Measurements from ENCODE around the gene HSP90AB1.

The HSP90AB1 gene

DNA sequence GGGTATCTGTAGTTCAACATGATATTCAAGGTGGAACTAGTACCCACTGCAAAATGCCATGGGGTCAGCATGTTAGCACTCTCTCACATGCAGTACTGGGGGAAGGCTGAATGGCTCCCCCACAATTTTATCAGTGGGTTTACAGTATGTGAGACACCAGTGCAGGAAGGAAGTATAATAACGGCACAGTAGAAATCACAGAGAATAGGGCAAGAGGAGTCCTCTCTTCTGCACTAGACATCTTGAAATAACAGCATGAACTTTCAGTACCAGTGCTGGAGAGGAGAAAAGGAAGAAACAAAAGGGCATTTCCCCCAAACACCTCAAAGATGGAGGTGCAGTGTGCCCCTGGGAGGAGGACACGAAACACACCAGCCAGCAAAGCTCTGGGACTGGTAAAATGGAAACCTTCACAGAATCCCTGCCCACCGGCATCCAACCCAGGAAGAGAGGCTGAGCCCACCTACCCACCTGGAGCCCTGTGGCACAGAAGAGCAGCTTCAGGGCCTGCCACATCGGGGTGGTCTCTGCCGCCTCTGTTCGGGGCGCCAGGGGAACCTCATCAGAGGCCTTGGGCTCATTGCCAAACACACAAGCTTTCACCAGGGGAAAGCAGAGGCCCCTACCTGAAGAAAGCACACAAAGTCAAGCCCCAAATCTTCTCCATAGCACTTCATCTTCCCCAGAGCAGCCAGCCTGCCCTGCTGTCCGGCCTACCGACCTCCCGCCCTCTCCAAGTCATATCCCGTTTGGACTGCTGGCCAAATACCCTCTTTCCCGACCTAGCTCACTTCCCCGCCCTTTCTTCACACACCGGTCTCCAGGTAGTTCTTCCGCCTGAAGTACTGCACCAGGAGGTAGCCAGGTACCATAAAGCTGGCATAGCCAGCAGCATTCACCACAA is 9.2 kb downstream of the HSP90AB1 start:
- DNase-seq (ENCODE audit: low read depth): no peak

DNA sequence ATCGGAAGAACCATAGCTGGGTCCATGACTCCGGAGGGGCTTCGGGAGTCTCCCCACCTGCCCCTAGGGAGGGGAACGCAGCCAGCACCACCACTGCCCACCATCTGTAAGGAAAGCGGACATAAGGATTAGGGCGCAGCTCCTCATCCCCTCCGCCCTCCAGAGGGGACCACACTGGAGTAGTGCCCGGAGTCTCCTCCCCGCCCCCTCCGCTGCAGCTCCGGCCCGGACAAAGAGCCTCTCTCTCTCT is 9.8 kb downstream of the HSP90AB1 start:
- DNase-seq (ENCODE audit: low read depth): no peak

DNA sequence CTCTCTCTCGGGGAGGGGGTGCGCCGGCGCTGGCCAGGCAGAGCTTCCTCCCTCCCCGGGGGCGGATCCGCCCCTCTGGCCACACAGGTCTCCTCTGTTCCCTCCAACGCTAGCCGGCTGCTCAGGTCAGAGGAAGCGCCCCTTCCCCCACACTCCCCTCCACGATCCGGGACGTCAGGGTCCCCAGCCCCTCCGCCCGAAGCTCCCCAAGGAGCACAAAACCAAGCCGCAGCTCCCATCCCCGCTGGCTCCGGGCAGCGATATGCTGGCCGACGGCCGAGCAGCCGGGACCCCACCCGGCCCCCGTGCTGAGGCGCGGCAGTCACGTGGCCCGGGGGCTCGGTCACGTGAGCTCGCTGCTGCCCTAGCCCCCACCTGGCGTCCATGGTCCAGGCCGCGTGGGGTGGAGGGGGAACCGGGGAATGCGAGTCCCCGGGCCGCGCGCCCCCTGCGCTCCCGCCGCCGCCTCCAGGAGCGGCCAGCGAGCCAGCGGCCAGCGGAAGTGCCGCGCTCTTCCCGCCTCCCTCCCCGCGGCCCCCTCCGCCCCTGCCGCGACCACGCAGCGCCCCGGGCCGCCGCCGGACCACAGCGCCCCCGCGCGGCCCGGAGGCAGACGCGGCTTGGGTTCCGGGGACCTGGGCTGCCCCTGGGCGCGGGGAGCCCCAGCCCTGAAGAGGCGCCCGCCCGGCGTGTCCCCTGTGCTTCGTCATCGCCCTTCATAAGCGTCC is 10.3 kb downstream of the HSP90AB1 start, which contains the start of gene SLC35B2:
Gene SLC35B2, minus strand, starts transcription at position 504 of the 728 bp plus-strand sequence. Its CDS starts 118 bp downstream, at position 386.
- no peak for DNase-seq (ENCODE audit: low read depth)

DNA sequence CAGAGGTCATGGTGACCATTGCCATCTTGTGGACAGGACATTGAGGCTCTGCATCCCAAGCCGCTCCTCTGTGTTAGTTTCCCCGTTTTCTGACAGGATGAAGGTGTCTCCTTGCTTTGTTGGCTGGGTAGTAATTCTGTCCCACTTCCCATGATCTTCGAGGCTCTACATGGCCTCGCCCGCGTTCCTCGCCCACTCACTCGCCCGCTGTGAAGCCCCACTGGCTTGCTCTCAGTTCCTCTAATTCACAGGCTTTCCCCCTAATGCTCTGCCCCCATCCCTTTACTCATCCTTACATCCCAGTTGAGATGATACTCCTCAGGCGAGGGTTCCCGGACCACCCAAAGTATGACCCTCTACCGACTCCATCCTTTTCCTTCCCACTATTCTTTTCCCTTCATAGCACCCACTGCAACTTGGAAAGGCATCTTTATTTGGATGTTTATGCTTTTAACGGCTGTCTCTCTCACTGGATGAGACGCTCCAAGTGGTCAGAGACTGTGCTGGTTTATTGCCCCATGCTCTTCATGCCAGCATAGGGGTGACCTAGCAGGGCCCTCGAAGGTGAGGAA is 10.9 kb downstream of the HSP90AB1 start:
- no peak for DNase-seq (ENCODE audit: low read depth)

DNA sequence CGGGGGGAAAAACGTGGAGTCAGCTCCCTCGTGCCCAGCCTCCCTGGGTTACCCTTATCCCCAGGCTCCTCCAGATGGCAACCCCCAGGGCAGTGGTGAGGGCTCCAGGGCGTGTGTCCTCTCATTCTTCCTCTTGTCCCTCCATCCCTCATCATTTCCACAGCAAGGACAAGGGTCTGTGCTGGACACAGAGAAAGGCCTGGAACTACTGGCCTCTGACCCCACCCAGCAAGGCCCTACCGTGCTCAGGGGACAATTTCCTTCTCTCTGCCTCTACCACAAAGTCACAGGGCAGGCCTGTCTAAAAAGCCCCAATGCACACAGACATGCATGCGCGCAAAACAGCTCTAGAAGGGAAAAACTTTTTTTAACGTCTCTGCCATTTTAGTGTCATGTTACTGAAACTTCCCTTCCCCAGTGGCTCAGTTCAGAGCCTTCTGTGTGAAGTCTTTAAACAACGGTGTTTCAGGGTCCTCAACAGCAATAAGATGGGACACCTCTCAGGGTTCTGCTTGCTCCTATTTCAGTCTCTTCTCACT is 11.5 kb downstream of the HSP90AB1 start:
- no peak for DNase-seq (ENCODE audit: low read depth)

DNA sequence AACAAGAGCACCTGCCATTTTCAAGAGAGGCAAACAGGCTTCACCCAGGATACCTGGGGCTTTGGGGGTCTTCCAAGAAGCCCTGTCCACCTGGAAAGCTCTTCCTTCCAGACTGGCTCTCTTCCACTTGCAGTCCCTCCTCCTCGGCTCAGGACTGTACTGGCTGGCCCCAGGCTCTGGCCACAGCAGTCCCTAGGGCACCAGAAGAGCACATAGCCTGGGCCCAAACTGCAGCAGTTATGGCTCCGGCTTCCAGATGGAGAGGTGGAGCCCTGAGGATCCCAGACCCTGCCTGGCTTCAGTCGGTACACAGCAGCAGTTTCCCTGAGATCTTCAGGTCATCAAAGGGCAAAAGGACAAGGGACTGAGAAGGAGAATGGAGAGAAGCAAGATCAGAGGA is 12.0 kb downstream of the HSP90AB1 start:
- DNase-seq (ENCODE audit: low read depth): no peak

DNA sequence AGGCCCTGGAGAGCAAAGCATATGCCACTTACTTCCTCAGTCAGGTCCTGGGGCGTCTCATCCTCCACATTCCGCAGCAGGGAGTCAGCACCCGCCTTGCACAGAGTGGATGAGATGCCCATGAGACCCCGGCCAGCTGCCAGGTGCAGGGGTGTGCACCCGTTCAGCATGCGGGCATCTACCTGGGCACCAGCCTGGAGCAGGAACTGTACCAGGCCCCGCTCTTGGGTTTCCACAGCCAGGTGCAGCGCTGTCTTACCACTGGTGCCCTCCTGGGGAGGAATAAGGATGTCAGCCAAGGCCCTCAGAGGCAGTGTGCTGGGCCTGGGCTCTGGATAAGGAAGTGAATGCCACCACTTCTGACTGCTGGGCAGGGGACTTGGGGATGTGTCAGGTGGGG is 13.1 kb downstream of the HSP90AB1 start:
- no peak for DNase-seq (ENCODE audit: low read depth)

DNA sequence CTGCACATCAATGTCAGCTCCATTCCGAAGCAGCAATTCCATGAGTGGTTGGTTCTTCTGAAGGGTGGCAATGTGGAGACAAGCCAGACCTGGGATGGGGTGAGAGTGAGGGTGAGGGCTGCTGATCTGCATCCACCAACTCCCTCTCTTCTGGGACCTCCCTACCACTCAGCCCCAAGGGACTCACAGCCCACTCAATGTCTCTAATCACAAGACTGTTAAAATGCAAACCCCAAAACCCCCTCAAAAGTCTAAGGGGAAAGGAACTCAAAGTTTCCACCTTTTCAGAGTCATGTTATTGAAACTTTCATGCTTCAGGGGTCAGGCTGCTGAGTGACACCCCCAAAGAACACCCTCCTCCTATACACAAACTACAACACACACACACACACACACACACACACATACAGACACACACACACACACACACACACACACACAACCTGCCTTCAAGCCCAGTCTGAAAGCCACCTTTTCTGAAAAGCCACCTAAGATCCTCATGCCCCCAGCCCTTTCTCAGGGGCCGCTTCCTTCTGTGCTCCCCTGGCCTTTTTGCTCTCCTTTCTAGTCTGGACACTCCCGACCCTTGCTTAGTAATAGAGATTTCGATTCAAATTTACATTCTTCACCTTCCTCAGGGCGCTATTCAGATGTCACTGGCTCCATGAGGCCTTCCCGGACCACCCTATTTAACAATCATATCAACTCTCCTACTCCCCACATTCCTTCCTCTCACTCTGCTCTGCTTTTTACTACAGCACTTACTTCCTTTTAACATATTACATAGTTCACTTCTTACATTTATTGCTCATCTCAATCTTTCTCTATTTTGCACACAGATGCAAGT is 13.8 kb downstream of the HSP90AB1 start:
- no peak for DNase-seq (ENCODE audit: low read depth)

DNA sequence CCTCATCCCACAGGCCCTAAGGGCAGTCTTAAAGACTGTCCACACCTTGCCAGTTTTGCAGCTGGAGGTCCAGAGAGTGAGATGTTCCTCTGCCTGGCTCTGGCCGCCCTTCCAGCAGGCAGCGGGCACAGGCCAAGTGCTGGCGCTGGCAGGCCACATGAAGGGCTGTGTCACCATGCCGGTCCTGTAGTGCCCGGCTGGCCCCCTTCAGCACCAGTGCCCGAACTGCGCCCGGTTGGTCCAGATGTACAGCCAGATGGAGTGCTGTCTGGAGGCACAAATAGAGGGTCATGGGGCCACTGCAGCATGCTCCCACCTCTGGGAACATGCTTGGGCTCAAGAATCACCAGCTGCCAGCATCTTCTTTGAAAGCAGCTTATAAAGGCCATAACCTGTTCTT is 14.7 kb downstream of the HSP90AB1 start:
- no peak for DNase-seq (ENCODE audit: low read depth)

DNA sequence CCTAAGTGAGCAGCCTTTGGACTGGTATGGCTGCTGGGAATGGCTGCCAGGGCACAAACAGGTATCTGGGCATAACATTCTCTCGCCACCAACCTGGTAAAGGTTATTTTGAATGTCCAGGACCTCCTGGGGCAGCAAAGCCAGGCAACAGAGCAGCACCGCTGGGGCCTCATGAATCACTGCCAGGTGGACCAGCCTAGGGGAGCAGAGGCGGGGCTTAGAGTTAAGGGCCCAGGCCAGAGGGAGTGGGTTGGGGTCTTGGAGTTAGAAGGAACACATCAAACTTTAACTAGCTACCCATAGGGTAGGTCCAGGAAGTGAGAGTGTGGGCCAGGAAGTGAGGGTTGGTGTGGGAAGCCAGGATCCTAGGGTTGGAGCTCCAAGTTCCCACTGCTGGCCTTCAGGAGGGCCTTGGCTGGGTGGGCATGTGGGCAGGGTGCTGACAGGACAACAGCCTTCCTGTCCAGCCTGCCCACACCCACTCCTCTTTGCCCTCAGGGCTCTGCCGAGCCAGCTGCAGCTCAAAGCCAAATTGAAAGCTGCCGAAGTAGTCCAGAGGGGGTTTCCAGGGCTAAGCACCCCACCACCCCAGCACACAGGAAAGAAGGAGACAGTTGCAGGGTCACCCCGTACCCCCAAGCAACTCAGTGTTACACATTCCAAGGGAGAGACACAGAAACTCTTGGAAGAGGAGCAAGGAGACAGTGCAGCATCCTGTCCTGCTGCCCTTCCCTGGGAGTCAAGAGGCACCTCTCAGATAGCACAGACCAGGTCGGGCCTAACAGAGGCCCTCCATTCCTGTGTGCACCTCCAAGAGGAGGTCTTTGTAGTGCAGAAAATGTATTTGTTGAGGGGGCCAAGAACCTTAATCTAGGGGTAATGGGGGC is 15.8 kb downstream of the HSP90AB1 start:
- no peak for DNase-seq (ENCODE audit: low read depth)

DNA sequence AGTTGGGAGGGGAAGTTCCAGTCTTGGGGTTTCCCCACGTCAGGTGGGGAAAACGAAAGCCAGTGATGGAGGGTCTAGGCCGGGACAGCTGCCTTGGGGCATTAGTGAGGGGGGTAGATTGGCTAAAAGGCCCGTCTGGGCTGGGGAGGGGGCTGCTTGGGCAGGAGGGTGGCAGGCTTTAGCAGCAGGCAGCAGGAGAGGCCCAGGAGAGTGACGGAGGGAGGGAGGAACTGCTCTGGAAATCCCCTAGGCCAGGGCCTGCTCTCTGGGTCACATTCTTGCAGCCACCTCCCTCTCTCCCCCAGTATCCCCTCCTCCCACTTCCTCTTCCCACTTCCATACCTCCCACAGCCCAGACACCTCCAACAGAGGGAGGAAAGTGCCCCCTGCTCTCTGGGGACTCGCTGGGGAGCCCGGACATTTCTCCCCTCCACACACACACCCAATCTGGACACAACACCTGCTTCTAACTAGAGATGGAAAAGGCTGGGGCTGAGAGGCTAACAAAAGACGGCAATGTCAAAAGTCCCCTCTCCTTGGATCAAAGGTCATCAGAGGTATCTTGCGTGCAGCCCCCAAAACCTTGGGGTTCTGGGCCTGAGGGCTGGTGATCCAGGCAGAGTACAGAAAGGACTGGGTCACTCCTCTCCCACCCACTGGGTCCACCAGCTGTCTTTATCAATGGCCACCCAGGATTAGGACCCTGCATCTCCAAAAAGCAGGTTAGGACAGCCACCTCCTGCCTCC is 16.6 kb downstream of the HSP90AB1 start:
- DNase-seq (ENCODE audit: low read depth): no peak

DNA sequence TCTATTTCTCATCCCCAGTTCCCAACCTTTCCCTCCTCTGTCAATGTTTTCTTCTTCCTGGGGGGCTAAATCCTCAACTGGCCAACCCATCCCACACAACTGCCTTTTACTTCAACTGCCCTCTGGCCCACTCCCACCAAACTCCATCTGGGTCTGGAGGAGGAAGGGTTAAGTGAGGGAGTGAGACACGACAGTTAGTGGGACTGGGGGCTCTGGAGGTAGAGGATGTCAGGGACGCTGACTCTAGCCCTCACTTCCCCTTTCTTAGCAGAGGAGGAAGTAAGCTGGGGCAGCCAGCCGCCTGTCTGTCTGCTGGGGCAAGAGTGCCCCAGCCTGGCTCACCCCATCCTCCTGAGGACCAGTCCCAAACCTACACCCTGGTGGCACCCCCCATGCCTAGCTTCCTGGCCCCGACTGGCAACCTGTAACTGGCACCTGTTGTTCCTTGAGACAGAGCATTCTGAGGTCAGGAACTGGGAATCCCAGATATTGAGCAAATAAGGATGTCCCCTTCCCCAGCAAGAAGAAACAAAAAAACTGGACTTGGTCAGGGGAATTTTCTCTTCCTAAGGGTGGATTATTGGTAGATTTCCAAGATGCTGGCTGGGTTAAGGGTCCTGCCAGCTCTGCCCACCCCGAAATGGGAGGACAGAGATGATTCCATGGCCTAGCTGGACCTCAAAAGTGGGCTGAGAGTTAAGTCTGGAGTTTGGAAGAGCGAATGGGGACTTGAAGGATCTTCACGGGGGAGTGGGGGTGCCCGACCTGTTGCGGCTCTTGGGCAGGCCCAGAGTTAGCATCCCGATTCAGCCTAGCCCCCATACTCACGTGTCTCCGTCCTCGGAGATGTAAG is 17.5 kb downstream of the HSP90AB1 start:
- no peak for DNase-seq (ENCODE audit: low read depth)

DNA sequence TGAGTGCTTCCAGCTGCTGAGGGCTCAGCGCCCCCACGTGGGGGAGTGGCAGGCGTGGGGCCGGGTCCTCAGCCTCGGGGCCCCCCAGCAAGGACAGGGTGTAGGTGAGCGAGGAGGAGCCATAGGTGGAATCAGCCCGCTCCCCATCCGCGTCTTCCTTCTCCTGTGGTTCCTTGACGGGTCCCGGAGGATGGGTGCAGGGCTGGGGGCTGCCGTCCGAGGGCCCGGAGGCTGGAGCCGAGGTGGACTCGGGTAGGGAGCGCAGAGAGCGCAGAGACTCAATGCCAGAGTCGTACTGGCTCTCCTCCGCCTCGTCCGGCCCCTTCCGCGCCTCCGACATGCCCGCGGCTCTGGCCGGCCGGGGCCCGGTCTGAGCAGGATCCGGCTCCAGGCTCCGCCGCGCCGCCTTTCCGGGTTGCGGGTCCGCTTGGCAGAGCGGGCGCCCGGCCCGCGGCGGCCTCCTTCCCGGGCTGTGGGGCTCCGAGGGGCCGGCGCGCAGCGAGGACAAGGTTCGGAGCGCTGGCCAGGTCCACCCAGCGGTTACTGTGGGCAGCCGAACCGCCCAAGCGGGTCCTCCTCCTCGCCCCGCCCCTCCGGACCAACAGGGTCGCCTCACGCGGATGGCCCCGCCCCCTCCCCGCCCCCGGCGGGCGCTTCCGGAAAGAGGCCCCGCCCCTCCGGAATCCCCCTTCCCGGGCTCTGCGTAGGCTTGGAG is 18.3 kb downstream of the HSP90AB1 start, which contains the start of gene NFKBIE:
Gene NFKBIE, minus strand, starts transcription at position 545 of the 715 bp plus-strand sequence. Its CDS starts 205 bp downstream, at position 340.
- no peak for DNase-seq (ENCODE audit: low read depth)

DNA sequence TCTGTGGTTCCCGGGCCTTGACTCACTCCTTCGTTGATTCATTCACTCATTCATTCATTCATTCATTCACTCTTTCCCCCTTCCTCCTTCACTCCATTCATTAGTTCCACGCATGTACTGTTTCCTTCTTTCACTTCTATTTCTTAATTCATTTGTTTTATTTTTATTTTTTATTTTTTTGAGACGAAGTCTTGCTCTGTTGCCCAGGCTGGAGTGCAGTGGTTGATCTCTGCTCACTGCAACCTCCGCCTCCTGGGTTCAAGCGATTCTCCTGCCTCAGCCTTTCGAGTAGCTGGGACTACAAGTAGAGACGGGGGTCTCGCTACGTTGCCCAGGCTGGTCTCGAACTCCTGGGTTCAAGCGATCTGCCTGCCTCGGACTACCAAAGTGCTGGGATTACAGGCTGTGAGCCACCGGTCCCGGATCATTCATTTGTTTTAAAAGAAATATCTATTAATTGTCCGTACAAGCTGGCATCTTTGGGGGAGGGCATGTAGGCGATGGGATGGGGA is 18.9 kb downstream of the HSP90AB1 start:
- DNase-seq (ENCODE audit: low read depth): no peak

DNA sequence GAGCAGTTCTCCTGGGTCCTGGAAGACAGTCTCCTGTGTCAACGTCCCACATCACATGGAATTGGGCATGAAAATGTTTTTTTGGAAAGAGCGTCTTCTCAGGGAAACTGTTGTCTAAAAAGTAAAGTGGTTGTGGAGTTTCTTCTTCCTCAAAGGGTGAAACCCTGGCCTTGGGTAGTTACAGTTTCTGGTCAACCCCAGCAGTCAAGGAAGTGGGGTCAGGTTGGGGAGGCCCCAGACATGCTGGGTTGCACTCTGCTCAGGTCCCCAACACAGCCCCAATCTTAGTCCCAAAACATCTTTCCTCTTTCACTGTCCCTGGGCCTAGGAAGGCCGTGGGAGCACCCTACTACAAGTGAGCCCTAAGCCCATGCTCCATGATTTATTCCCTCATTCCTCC is 19.4 kb downstream of the HSP90AB1 start:
- DNase-seq (ENCODE audit: low read depth): no peak

DNA sequence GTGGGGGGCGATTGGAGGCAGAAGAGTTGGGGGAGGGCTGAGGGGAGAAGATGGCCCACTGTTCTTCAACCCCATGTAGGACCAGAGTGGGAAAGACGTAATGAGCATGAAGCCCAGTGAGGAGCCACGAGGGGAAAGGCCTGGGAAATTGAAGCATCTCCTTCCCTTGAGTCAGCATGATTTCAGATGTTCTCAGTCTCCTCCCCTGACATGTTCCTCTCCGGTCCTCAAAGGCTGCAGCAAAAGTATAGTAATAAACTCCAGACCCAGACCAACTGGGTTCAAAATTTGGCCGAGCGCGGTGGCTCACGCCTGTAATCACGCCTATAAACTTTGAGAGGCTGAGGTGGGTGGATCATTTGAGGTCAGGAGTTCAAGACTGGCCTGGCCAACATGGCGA is 20.4 kb downstream of the HSP90AB1 start:
- no peak for DNase-seq (ENCODE audit: low read depth)

DNA sequence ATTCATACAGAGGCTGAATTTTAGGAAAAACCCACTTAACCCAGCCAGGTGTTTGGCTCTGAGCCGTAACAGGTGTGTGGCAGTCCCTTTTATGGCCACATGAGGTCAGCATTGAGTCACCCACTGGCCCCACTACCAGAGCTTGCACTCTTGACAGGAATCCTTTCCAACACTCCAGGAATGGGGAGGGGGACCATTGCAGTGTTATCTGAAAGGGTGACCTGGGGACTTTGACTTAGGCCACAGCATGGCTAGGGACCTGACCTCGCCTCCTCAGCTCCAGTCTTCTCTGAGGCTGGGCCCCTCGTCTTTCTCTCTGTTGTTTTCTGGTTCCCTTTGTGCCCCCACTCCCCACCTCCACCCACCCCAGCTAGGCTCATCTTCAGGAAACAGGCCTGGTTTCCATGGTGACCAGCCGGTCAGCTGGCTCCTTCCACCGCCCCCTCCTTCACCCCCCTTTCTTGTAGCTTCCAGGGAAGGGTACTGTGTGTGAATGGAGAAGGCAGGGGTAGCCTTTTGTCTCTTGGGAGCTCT is 21.3 kb downstream of the HSP90AB1 start:
- DNase-seq (ENCODE audit: low read depth): no peak

All from non-pigmented ciliary epithelial cell (primary cell).